GM08714 (cell line): ENCODE data around the gene BAIAP2.
"Not testable (repeated sequence)": the region's sequence is repeated elsewhere in the genome, so short reads cannot be mapped to it uniquely, and the experiment has no call there.

Experiments used
- H3K4me3 ChIP-seq: fragments of 200-500 bp; sonication (Bioruptor generic); 2 replicates; pipeline ENCODE4 v1.5.1; 2014; ENCODE audit warnings: mild to moderate bottlenecking, low read length, inconsistent platforms
- ZNF274 ChIP-seq: IDR thresholded peaks from 2 replicates; pipeline ENCODE4 v1.6.1; 2012; ENCODE audit warnings: mild to moderate bottlenecking, low read depth, low read length

The BAIAP2 gene

DNA sequence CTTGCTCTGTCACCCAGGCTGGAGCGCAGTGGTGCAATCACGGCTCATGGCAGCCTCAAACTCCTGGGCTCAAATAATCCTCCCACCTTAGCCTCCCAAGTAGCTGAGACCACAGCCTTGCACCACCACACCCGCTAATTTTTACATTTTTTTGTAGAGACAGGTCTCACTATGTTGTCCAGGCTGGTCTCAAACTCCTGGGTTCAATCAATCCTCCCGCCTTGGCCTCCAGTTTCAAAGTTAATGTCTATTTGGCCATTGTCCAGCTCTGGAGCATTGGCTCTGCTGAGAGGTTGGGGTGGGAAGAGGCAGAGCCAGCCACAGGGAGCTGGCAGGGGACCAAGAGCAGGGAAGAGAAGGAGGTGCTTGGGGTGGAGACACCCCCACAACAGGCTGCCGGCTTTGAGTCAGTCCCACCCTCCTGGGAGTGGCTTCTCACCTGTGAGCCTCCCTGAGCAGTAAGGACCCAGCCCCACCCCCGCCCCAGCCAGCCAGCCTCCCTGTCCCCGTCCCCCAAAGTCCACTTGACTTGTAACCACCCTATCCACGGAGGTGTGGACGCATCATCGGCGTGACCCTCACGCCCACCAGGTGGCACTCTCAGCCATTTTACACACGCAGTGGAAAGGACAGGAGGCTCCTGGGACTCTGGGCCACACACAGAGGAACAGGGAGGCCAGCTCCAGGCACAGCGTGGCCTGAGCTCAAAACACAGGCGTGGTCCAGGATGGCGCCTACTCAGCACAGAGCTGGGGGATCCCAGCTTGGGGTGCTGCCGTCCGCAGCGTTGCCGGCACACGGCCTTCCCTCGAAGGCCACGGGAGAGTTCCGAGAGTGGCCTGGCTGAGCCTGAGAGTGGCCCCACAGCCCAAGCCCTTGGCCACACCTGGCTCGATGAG is 107.6 kb downstream of the BAIAP2 start:
- no peak overlapping the region for H3K4me3 ChIP-seq
- no peak for TF ChIP-seq ZNF274

DNA sequence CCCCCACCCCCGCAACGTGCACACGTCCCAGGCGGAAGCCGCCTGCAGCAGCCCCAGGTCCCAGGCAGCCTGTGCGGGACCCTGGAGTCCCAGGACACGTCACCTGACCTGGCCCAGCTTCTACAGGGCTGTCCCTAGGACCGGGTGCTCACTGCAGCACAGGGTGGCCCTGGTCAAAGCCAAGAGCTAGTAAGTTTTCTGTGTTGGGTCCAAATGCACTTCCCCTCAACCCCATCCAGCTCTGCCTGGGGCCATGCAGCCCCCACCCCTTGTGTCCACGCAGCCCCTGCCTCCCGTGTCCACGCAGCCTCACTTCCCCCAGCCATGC is 108.2 kb downstream of the BAIAP2 start:
- H3K4me3 ChIP-seq: no peak overlapping the region
- TF ChIP-seq ZNF274: no peak

- no peak for TF ChIP-seq ZNF274
These were observed 108.9 kb downstream of the BAIAP2 start for GRCh38 chr17:81143717-81144422.

DNA sequence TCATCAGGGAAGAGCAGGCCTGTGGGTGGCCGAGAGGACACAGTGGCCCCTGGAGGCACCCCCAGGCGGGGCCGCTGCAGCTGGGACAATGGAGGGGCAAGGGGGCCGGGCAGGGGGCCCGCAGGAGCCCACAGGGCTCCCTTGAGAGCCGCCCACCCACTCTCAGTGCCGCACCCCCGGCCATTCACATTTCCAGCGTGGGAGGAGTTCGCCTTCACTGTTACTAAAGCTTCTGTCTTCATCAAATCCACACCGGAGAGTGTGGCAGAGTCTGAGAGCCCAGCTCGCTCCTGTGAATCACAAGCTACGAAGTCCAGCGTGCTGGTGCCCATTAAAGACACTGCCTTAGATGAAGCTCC is 109.5 kb downstream of the BAIAP2 start:
- TF ChIP-seq ZNF274: no peak
- no peak overlapping the region for H3K4me3 ChIP-seq

More at GRCh38 chr17:81143717-81144422, 108.9 kb downstream of the BAIAP2 start:
- H3K4me3 ChIP-seq: no peak overlapping the region

GRCh38 chr17:81146208-81146607 is 111.3 kb downstream of the BAIAP2 start:
- H3K4me3 ChIP-seq: not testable (repeated sequence)

GRCh38 chr17:81147701-81148100 is 112.8 kb downstream of the BAIAP2 start:
- H3K4me3 ChIP-seq: no peak overlapping the region
- no peak for TF ChIP-seq ZNF274

DNA sequence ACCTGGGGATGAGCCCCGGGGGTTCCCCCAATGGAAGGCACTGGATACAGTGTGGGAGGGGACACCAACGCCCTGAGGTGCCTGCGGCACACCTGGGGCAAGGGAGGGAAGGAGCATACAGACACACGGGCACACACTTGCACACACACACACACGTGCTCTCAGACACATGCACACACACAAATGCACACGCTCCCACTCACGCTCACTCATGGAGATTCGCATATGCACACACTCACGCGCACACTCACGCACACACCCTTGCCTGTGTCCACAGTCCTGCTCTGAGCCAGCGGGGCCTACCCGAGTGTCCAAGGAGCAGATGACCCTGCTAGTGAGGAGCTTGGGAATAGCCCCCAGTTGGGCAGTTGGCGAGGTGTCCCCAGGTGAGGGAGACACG is 113.6 kb downstream of the BAIAP2 start:
- TF ChIP-seq ZNF274: no peak
- no peak overlapping the region for H3K4me3 ChIP-seq

DNA sequence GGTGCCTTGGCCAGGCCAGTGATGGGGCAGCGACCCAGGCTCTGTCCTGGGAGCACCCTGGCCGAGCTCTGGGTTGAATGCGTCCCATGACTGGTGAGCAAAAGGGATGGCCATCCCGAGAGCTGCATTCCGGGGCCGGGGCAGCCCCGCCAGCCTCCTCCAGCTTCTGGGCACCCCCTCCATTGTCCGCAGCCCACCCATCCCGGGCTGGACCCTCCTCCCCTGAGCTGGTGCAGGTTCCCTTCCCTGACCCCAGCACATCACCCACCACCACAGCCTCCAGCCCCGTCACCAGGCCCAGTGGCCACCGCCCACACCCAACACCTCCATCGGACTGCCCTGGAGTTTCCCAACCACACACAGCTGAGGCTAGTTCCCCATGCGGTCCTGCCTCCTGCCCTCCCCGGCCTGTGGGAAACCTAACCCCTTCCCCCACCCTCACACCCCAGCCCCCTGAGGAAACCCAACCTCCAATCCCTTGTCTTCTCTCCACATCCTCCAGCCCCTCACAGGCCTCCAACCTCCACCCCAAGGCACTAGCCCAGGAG is 114.1 kb downstream of the BAIAP2 start:
- H3K4me3 ChIP-seq: no peak overlapping the region
- no peak for TF ChIP-seq ZNF274

DNA sequence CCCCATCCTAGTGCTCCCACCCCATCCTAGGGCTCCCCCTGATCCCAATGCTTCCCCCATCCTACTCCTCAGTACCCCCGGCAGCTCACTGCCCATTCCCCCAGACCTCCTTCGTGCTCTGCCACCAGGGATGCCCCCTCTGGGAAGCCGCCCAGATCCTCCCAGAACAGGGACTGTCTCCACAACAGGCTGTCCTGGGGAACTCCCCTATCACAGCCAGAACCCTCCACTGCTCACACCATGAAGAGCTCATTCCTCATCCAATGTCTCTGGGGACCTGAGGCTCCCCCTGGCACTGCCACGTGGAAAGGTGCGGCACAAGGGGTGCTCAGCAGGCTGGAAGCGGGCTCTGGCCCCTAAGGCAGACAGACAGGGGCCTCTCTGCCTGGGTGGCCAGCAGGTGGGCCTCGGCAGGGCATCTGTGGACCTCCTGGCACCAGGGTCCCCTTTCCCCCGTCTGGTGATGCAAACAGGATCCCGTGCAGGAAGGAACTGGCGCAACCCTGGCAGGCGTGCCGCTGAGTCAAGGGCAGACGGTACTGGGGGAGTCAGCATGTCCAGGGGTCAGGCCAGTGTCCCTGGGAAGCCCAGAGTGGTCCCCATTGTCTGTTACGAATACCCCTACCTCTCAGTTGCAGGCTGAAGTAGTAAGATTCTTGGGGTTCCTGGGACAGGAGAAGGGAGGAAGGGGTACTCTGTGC is 115.6 kb downstream of the BAIAP2 start:
- no peak for TF ChIP-seq ZNF274

DNA sequence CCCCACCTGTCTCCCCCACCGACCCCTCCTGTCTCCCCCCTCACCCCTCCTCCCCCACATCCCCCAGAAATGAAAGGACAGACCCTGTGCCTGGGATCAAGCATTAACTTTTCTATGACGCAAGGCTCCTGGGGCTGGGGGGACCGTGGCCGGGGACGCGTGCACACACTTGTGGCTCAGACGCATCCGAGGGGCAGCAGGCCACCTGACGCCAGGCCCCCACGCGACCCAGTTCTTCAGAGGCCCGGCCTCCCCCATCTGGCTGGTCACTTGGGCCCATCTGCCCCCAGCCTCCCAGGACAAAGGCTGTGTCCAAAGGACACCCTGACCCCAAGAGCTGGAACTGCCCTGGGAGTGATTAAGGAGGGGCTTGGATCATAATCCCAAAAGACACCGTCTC is 116.3 kb downstream of the BAIAP2 start:
- no peak for TF ChIP-seq ZNF274

More for the DNA sequence above, 115.6 kb downstream of the BAIAP2 start:
- no peak overlapping the region for H3K4me3 ChIP-seq

GRCh38 chr17:81152288-81152828 is 117.4 kb downstream of the BAIAP2 start:
- H3K4me3 ChIP-seq: no peak overlapping the region
- no peak for TF ChIP-seq ZNF274

More for the DNA sequence above, 116.3 kb downstream of the BAIAP2 start:
- no peak overlapping the region for H3K4me3 ChIP-seq

DNA sequence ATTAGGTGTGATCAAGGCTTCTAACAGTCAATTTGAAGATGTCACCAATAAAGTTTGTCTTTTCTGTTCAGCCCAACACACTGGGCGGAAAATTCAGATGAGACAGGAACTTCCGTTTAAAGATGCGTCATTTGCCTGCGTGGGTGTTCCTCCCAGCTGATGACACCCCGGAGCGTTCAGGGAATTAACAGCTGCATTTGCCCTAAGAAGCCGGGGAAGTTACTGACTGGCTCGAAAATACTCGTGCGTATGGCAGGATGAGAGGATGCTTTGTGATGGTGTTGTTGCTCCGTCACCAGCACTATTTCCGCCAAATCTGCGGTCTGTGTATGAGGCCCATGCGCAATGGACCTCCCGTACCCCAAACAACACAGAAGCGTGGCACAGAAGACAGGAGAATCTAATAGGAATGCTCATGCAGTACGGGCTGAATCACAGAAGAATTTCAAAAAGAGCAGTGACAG is 118.4 kb downstream of the BAIAP2 start:
- no peak overlapping the region for H3K4me3 ChIP-seq
- no peak for TF ChIP-seq ZNF274

- not testable (repeated sequence) for H3K4me3 ChIP-seq
These were observed 119.1 kb downstream of the BAIAP2 start for GRCh38 chr17:81154016-81154415.

GRCh38 chr17:81154961-81155360 is 120.0 kb downstream of the BAIAP2 start:
- TF ChIP-seq ZNF274: no peak
- H3K4me3 ChIP-seq: no peak overlapping the region
